ENCODE results near the gene ERC1. TPM values are rescaled to one million over a fixed set of nuclear protein-coding genes. Genes with fewer than 3 reads are reported as not detected.

Gene ERC1
- total RNA-seq, 4 donors from 2014 or later: 58.0 to 83.2 (median 73.5) TPM

- peaks cover 0 to 4% (median 0%) of the 10 kb centered on the region in 3 donors for H3K36me3 ChIP-seq
- no peak overlapping the region for H3K4me3 ChIP-seq
- 91 to 98% methylated on average over 6 of the region's 6 CpGs for WGBS, 2 donors
- no peak for DNase-seq (ENCODE audit: low spot score in 2 of 2)
- TF ChIP-seq EP300 (IDR thresholded peaks at IDR 0.05) (no peak), POLR2A (IDR thresholded peaks at IDR 0.05) (no peak)
- TF ChIP-seq, protein P1, sequence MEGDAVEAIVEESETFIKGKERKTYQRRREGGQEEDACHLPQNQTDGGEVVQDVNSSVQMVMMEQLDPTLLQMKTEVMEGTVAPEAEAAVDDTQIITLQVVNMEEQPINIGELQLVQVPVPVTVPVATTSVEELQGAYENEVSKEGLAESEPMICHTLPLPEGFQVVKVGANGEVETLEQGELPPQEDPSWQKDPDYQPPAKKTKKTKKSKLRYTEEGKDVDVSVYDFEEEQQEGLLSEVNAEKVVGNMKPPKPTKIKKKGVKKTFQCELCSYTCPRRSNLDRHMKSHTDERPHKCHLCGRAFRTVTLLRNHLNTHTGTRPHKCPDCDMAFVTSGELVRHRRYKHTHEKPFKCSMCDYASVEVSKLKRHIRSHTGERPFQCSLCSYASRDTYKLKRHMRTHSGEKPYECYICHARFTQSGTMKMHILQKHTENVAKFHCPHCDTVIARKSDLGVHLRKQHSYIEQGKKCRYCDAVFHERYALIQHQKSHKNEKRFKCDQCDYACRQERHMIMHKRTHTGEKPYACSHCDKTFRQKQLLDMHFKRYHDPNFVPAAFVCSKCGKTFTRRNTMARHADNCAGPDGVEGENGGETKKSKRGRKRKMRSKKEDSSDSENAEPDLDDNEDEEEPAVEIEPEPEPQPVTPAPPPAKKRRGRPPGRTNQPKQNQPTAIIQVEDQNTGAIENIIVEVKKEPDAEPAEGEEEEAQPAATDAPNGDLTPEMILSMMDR (IDR thresholded peaks at IDR 0.05): no peak
- peaks cover 0 to 6% (median 0%) of the 10 kb centered on the region in 4 donors for H3K4me1 ChIP-seq
- H3K27ac ChIP-seq: no peak overlapping the region
- H3K27me3 ChIP-seq: no peaks in the 10 kb centered on the region
- H3K9me3 ChIP-seq: no peaks in the 10 kb centered on the region
These were observed 15.2 kb downstream of the ERC1 start for GRCh38 chr12:1006255-1006654.

DNA sequence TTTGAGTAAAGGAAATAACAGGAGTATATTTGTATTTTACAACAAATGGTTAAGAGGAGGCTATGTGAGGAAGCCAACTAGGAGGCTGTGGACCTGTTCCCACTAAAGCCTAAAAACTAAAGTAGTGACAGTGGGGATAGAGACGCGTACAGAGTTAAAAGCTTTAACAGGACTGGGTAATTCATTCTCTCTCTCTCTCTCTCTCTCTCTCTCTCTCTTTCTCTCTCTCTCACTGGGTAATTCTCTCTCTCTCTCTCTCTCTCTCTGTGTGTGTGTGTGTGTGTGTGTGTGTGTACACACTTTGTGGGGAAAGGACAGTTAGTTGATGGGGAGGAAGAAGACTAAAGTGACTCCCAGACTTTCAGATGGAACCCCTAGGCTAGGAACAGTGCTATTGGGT is 16.3 kb downstream of the ERC1 start:
- 91 to 97% methylated on average over 2 of the region's 2 CpGs for WGBS, 2 donors
- DNase-seq (ENCODE audit: low spot score in 2 of 2): no peak
- Histone ChIP-seq H3K4me3 (no peak overlapping the region), H3K36me3 (no peaks in the 10 kb centered on the region), H3K27me3 (no peaks in the 10 kb centered on the region), H3K9me3 (no peaks in the 10 kb centered on the region), H3K4me1 (peaks cover 0 to 6% (median 0%) of the 10 kb centered on the region in 4 donors), H3K27ac (no peak overlapping the region)
- TF ChIP-seq, protein P1 (IDR thresholded peaks at IDR 0.05): no peak
- TF ChIP-seq EP300 (IDR thresholded peaks at IDR 0.05) (no peak), POLR2A (IDR thresholded peaks at IDR 0.05) (no peak)

- Histone ChIP-seq H3K36me3 (no peaks in the 10 kb centered on the region), H3K4me1 (peaks cover 0 to 6% (median 0%) of the 10 kb centered on the region in 4 donors), H3K4me3 (no peak overlapping the region), H3K9me3 (no peaks in the 10 kb centered on the region), H3K27ac (no peak overlapping the region), H3K27me3 (no peaks in the 10 kb centered on the region)
- 83 to 87% methylated on average over 7 of the region's 7 CpGs for WGBS, 2 donors
- DNase-seq (ENCODE audit: low spot score in 2 of 2): no peak
- TF ChIP-seq EP300 (IDR thresholded peaks at IDR 0.05): no peak
- TF ChIP-seq POLR2A (IDR thresholded peaks at IDR 0.05): no peak
- TF ChIP-seq, protein P1 (IDR thresholded peaks at IDR 0.05): no peak
These were observed 17.0 kb downstream of the ERC1 start for GRCh38 chr12:1007994-1008393.

DNA sequence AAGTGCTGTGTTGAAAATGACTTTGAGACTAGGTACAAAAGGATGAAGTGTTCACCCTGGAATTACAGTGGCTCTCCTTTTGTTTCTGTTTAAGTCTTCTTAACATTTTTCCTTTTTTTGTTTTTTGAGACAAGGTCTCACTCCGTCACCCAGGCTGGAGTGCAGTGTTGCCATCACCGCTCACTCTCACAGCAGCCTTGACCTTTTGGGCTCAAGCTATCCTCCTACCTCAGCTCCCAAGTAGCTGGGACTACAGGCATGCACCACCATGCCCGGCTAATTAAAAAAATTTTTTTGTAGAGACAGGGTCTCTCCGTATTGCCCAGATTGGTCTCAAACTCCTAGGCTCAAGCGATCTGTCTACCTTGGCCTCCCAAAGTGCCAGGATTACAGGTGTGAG is 20.1 kb downstream of the ERC1 start:
- 93 to 98% methylated on average over 5 of the region's 5 CpGs for WGBS, 2 donors
- Histone ChIP-seq H3K9me3 (no peaks in the 10 kb centered on the region), H3K27me3 (no peaks in the 10 kb centered on the region), H3K4me3 (no peak overlapping the region), H3K4me1 (peaks cover 0 to 6% (median 0%) of the 10 kb centered on the region in 4 donors), H3K27ac (no peak overlapping the region), H3K36me3 (no peaks in the 10 kb centered on the region)
- no peak for TF ChIP-seq EP300 (IDR thresholded peaks at IDR 0.05)
- TF ChIP-seq, protein P1 (IDR thresholded peaks at IDR 0.05): no peak
- TF ChIP-seq POLR2A (IDR thresholded peaks at IDR 0.05): no peak
- DNase-seq (ENCODE audit: low spot score in 2 of 2): no peak

DNA sequence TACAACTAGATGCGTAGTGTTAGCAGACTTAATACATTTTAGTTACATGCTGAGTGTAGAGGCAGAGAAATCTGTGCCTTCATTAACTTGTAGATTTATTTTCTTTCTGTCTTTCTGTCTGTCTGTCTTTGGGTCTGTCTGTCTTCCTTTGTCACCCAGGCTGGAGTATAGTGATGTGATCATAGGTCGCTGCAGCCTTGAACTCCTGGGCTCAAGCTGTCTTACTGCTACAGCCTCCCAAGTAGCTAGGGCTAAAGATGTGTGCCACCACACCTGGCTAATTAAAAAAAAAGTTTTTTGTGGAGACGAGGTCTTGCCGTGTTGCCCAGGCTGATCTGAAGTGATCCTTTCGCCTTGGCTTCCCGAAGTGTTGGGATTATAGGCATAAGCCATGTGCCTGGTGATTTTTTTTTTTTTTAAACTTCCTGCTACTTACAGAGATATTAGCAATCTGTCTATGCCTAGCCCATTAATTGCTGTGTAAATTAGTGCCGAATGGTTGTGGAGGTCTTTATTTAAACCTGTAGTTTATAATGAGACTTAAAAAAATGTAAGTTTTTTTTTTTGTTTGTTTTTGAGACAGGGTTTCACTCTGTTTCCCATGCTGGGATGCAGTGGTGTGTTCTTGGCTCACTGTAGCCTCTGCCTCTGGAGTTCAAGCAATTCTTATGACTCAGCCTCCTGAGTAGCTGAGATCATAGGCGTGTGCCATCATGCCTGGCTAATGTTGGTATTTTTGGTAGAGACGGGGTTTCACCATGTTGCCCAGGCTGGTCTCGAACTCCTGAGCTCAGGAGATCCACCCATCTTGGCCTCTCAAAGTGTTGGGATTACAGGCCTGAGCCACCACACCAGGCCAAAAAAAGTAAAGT is 22.8 kb downstream of the ERC1 start:
- WGBS, 2 donors: 84 to 90% methylated on average over 10 of the region's 10 CpGs
- no peaks in the 10 kb centered on the region for H3K27me3 ChIP-seq
- no peak for DNase-seq (ENCODE audit: low spot score in 2 of 2)
- peaks cover 0 to 6% (median 0%) of the 10 kb centered on the region in 4 donors for H3K4me1 ChIP-seq
- H3K4me3 ChIP-seq: no peak overlapping the region
- TF ChIP-seq, protein P1 (IDR thresholded peaks at IDR 0.05): no peak
- no peak for TF ChIP-seq POLR2A (IDR thresholded peaks at IDR 0.05)
- TF ChIP-seq EP300 (IDR thresholded peaks at IDR 0.05): no peak
- H3K27ac ChIP-seq: no peak overlapping the region
- no peaks in the 10 kb centered on the region for H3K36me3 ChIP-seq
- H3K9me3 ChIP-seq: no peaks in the 10 kb centered on the region

All from tibial nerve (tissue), 4 donors.